ENCODE results near the gene EYS.

Gene EYS

GRCh38 chr6:65199683-65200082, 507.3 kb downstream of the EYS start:
- TF ChIP-seq CTCF (IDR thresholded peaks at IDR 0.05): no peak
- no peak overlapping the region for H3K4me3 ChIP-seq
- DNase-seq (ENCODE audit: low spot score): no peak
- no peak overlapping the region for H3K27ac ChIP-seq

- Histone ChIP-seq H3K27ac (no peak overlapping the region), H3K4me3 (no peak overlapping the region)
- no peak for TF ChIP-seq CTCF (IDR thresholded peaks at IDR 0.05)
- no peak for DNase-seq (ENCODE audit: low spot score)
Measured at GRCh38 chr6:65199121-65199520, 507.9 kb downstream of the EYS start.

- TF ChIP-seq CTCF (IDR thresholded peaks at IDR 0.05): no peak
- H3K4me3 ChIP-seq: no peak overlapping the region
- no peak for DNase-seq (ENCODE audit: low spot score)
- H3K27ac ChIP-seq: no peak overlapping the region
Measured at GRCh38 chr6:65191471-65191870, 515.6 kb downstream of the EYS start.

GRCh38 chr6:65189236-65189881, 517.7 kb downstream of the EYS start:
- DNase-seq (ENCODE audit: low spot score): no peak
- H3K4me3 ChIP-seq: no peak overlapping the region
- no peak overlapping the region for H3K27ac ChIP-seq
- TF ChIP-seq CTCF (IDR thresholded peaks at IDR 0.05): no peak

GRCh38 chr6:65186826-65187225, 520.2 kb downstream of the EYS start:
- DNase-seq (ENCODE audit: low spot score): no peak
- no peak for TF ChIP-seq CTCF (IDR thresholded peaks at IDR 0.05)

GRCh38 chr6:65182681-65183080, 524.3 kb downstream of the EYS start:
- Histone ChIP-seq H3K27ac (no peak overlapping the region), H3K4me3 (no peak overlapping the region)
- DNase-seq (ENCODE audit: low spot score): no peak
- TF ChIP-seq CTCF (IDR thresholded peaks at IDR 0.05): no peak

More at GRCh38 chr6:65186826-65187225, 520.2 kb downstream of the EYS start:
- no peak overlapping the region for H3K27ac ChIP-seq
- no peak overlapping the region for H3K4me3 ChIP-seq

- no peak for TF ChIP-seq CTCF (IDR thresholded peaks at IDR 0.05)
- DNase-seq (ENCODE audit: low spot score): no peak
- Histone ChIP-seq H3K27ac (no peak overlapping the region), H3K4me3 (no peak overlapping the region)
Measured at GRCh38 chr6:65170273-65170672, 536.8 kb downstream of the EYS start.
